WTC11 (cell line): ENCODE results near the gene MNS1.

ENCODE experiments used
- MXD4 ChIP-seq: fragments of 250-450 bp; sonication (Bioruptor Pico); IDR thresholded peaks from 2 replicates; pipeline ENCODE4 v1.8.0; 2021; ENCODE audit warnings: mild to moderate bottlenecking, moderate library complexity, borderline replicate concordance
- SP1 ChIP-seq: sonication (generic); formaldehyde crosslinking; conservative IDR thresholded peaks from 2 replicates; pipeline ENCODE4 v1.8.1; 2022; ENCODE audit warnings: missing genetic modification reagents
- TF ChIP-seq, protein P1 (sequence below): sonication (generic); formaldehyde crosslinking; IDR thresholded peaks from 2 replicates; pipeline ENCODE4 v1.8.0; 2023; ENCODE audit warnings: missing genetic modification reagents, mild to moderate bottlenecking, borderline replicate concordance
- TF ChIP-seq, protein P2 (sequence below): fragments of 200-600 bp; IDR thresholded peaks from 2 replicates; pipeline ENCODE4 v1.8.0; 2022; ENCODE audit warnings: antibody characterized with exemption

DNA sequence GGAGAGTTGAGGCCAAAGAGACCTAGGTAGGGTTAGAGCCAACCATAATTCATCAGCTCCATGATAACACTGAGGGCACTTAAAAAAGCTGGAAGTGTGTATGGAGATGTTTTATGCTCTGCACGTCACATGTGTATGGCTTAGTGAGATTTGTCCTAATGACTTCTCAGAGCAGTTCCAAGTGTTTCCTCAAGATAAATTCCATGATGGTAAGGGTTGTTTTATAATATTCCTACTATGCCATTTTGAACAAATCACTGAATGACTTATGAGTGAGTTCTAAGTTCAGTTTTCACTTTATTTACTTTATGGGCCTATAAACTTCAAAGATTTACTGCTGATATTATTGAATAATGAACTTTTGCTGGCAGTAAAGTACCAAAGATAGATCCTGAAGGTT lies 71.7 kb downstream of the MNS1 start:
- TF ChIP-seq, protein P1, sequence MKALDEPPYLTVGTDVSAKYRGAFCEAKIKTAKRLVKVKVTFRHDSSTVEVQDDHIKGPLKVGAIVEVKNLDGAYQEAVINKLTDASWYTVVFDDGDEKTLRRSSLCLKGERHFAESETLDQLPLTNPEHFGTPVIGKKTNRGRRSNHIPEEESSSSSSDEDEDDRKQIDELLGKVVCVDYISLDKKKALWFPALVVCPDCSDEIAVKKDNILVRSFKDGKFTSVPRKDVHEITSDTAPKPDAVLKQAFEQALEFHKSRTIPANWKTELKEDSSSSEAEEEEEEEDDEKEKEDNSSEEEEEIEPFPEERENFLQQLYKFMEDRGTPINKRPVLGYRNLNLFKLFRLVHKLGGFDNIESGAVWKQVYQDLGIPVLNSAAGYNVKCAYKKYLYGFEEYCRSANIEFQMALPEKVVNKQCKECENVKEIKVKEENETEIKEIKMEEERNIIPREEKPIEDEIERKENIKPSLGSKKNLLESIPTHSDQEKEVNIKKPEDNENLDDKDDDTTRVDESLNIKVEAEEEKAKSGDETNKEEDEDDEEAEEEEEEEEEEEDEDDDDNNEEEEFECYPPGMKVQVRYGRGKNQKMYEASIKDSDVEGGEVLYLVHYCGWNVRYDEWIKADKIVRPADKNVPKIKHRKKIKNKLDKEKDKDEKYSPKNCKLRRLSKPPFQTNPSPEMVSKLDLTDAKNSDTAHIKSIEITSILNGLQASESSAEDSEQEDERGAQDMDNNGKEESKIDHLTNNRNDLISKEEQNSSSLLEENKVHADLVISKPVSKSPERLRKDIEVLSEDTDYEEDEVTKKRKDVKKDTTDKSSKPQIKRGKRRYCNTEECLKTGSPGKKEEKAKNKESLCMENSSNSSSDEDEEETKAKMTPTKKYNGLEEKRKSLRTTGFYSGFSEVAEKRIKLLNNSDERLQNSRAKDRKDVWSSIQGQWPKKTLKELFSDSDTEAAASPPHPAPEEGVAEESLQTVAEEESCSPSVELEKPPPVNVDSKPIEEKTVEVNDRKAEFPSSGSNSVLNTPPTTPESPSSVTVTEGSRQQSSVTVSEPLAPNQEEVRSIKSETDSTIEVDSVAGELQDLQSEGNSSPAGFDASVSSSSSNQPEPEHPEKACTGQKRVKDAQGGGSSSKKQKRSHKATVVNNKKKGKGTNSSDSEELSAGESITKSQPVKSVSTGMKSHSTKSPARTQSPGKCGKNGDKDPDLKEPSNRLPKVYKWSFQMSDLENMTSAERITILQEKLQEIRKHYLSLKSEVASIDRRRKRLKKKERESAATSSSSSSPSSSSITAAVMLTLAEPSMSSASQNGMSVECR = no peak
- TF ChIP-seq MXD4 (CRISPR knock-in tag) (no peak), SP1 (CRISPR knock-in tag) (no peak)
- TF ChIP-seq, protein P2, sequence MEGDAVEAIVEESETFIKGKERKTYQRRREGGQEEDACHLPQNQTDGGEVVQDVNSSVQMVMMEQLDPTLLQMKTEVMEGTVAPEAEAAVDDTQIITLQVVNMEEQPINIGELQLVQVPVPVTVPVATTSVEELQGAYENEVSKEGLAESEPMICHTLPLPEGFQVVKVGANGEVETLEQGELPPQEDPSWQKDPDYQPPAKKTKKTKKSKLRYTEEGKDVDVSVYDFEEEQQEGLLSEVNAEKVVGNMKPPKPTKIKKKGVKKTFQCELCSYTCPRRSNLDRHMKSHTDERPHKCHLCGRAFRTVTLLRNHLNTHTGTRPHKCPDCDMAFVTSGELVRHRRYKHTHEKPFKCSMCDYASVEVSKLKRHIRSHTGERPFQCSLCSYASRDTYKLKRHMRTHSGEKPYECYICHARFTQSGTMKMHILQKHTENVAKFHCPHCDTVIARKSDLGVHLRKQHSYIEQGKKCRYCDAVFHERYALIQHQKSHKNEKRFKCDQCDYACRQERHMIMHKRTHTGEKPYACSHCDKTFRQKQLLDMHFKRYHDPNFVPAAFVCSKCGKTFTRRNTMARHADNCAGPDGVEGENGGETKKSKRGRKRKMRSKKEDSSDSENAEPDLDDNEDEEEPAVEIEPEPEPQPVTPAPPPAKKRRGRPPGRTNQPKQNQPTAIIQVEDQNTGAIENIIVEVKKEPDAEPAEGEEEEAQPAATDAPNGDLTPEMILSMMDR = no peak
